NCI-H524 (cell line): ENCODE data around the gene LHPP.

Experiments
- DNase-seq, 2 experiments: peaks; one replicate each; lab custom pipeline; 2025; lab: John Stamatoyannopoulos, UW

The LHPP gene

GRCh38 chr10:124557648-124558338 lies 96.2 kb downstream of the LHPP start:
- DNase-seq = no peak

- no peak for DNase-seq
These were observed 97.0 kb downstream of the LHPP start for GRCh38 chr10:124558339-124559321.

GRCh38 chr10:124559372-124560132 lies 97.9 kb downstream of the LHPP start:
- DNase-seq = no peak

- DNase-seq = no peak
These were observed 98.9 kb downstream of the LHPP start for GRCh38 chr10:124560377-124561105.

- DNase-seq = no peak
These were observed 99.6 kb downstream of the LHPP start for GRCh38 chr10:124561206-124561605.

GRCh38 chr10:124562425-124563060 lies 100.9 kb downstream of the LHPP start:
- DNase-seq = no peak

- DNase-seq = no peak
These were observed 101.9 kb downstream of the LHPP start for GRCh38 chr10:124563320-124564040.

GRCh38 chr10:124564881-124565280 lies 103.3 kb downstream of the LHPP start:
- DNase-seq = no peak

- no peak for DNase-seq
These were observed 104.1 kb downstream of the LHPP start for GRCh38 chr10:124565565-124566221.

- DNase-seq = no peak
These were observed 104.7 kb downstream of the LHPP start for GRCh38 chr10:124566222-124566888.

- no peak for DNase-seq
These were observed 105.6 kb downstream of the LHPP start for GRCh38 chr10:124566981-124567835.

GRCh38 chr10:124568339-124568738 lies 106.7 kb downstream of the LHPP start:
- DNase-seq = no peak

GRCh38 chr10:124568848-124569622 lies 107.4 kb downstream of the LHPP start:
- DNase-seq = peak in 1 of 2 experiments; percentile 0

GRCh38 chr10:124569623-124570470 lies 108.2 kb downstream of the LHPP start:
- no peak for DNase-seq

GRCh38 chr10:124570646-124571045 lies 109.0 kb downstream of the LHPP start:
- DNase-seq = no peak

- DNase-seq = no peak
These were observed 111.1 kb downstream of the LHPP start for GRCh38 chr10:124572751-124573150.
